IMR-90 (cell line): ENCODE results near the gene FAM162A. TPM values are rescaled to one million over a fixed set of nuclear protein-coding genes. Genes with fewer than 3 reads are reported as not detected.
A peak's percentile ranks its signal among the peaks of the same experiment; 100 is the strongest.

ENCODE experiments used
- ATAC-seq: fragments of 200-7000 bp; cut with Tn5 transposase; 2 replicates; pipeline ENCODE4 v1.9.1; 2020; ENCODE audit warnings: low read depth, mild to moderate bottlenecking, moderate library complexity
- BruUV-seq: library from RNA; stranded (reverse); fragments of 400-500 nt; replicated peaks from 2 replicates; lab custom pipeline; 2021; lab: Mats Ljungman, UMichigan
- CTCF ChIA-PET: fragments of 300-600 bp; formaldehyde crosslinking; extraction: SDS; loops from one replicate; lab custom pipeline; 2021; ENCODE audit warnings: antibody characterized with exemption; lab: Yijun Ruan, JAX
- POLR2A ChIA-PET: fragments of 300-600 bp; sonication (Branson Sonifier 250); formaldehyde crosslinking; loops from one replicate; lab custom pipeline; 2022; ENCODE audit warnings: antibody characterized with exemption; ENCODE audit not compliant: unreplicated experiment; lab: Charles Lee
- DNase-seq: peaks from one replicate; pipeline ENCODE4 v3.0.0; 2013
- H2AFZ ChIP-seq: replicated peaks from 2 replicates; pipeline ENCODE3; 2013; ENCODE audit warnings: low read length, mild to moderate bottlenecking; ENCODE audit not compliant: poor library complexity
- H2AK5ac ChIP-seq: 2 replicates; pipeline ENCODE4 v1.6.1; 2013; ENCODE audit warnings: low read depth, low read length, inconsistent platforms
- H2AK9ac ChIP-seq: replicated peaks from 2 replicates; pipeline ENCODE3; 2013; ENCODE audit warnings: mild to moderate bottlenecking, low read depth, low read length, moderate library complexity; ENCODE audit not compliant: poor library complexity
- H2BK120ac ChIP-seq: 2 replicates; pipeline ENCODE4 v1.6.1; 2013; ENCODE audit warnings: low read depth, low read length, inconsistent platforms
- H2BK15ac ChIP-seq: 3 replicates; pipeline ENCODE4 v1.6.1; 2013; ENCODE audit warnings: low read depth, low read length, inconsistent platforms
- H2BK20ac ChIP-seq: 2 replicates; pipeline ENCODE4 v1.6.1; 2013; ENCODE audit warnings: low read depth, mild to moderate bottlenecking, inconsistent platforms, low read length, moderate library complexity
- H2BK5ac ChIP-seq: 2 replicates; pipeline ENCODE4 v1.6.1; 2013; ENCODE audit warnings: mild to moderate bottlenecking, low read depth, low read length, inconsistent platforms; ENCODE audit not compliant: poor library complexity, severe bottlenecking
- H3K14ac ChIP-seq: replicated peaks from 2 replicates; pipeline ENCODE4 v1.6.1; 2013; ENCODE audit warnings: low read depth, low read length, inconsistent platforms
- H3K18ac ChIP-seq: 2 replicates; pipeline ENCODE4 v1.6.1; 2013; ENCODE audit warnings: low read depth, low read length, control low read depth
- H3K23ac ChIP-seq: 2 replicates; pipeline ENCODE4 v1.6.1; 2013; ENCODE audit warnings: low read depth, low read length, inconsistent platforms
- H3K27ac ChIP-seq: 2 replicates; pipeline ENCODE4 v1.5.1; 2013; ENCODE audit warnings: mild to moderate bottlenecking, control low read depth, low read length; ENCODE audit not compliant: insufficient read depth
- H3K27me3 ChIP-seq: 2 replicates; pipeline ENCODE4 v1.6.1; 2013; ENCODE audit warnings: low read length; ENCODE audit not compliant: control insufficient read depth, insufficient read depth
- H3K36me3 ChIP-seq: 2 replicates; pipeline ENCODE4 v1.6.1; 2013; ENCODE audit warnings: low read length, mixed read lengths; ENCODE audit not compliant: control insufficient read depth, insufficient read depth
- H3K4ac ChIP-seq: 2 replicates; pipeline ENCODE4 v1.6.1; 2013; ENCODE audit warnings: low read depth, low read length, inconsistent platforms
- H3K4me1 ChIP-seq: 2 replicates; pipeline ENCODE4 v1.6.1; 2013; ENCODE audit warnings: low read length, mixed read lengths; ENCODE audit not compliant: control insufficient read depth, insufficient read depth
- H3K4me2 ChIP-seq: 2 replicates; pipeline ENCODE4 v1.6.1; 2013; ENCODE audit warnings: low read depth, mild to moderate bottlenecking, control low read depth, low read length, moderate library complexity
- H3K4me3 ChIP-seq: 2 replicates; pipeline ENCODE4 v1.5.1; 2013; ENCODE audit warnings: low read depth, mild to moderate bottlenecking, control low read depth, low read length, moderate library complexity; ENCODE audit not compliant: insufficient read depth
- H3K56ac ChIP-seq: 2 replicates; pipeline ENCODE4 v1.6.1; 2013; ENCODE audit warnings: low read length, inconsistent platforms; ENCODE audit not compliant: insufficient read depth; ENCODE audit errors: extremely low read depth
- H3K79me1 ChIP-seq, 2 experiments: 2 replicates each; pipeline ENCODE4 v1.6.1; 2013; ENCODE audit warnings: low read length in 2 of 2, inconsistent platforms in 1 of 2, low read depth in 1 of 2
- H3K9ac ChIP-seq: 2 replicates; pipeline ENCODE4 v1.6.1; 2013; ENCODE audit warnings: low read depth, low read length, control low read depth
- H3K9me1 ChIP-seq: 2 replicates; pipeline ENCODE4 v1.6.1; 2013; ENCODE audit warnings: low read length, inconsistent platforms; ENCODE audit not compliant: insufficient read depth
- H3K9me3 ChIP-seq: 2 replicates; pipeline ENCODE4 v1.6.1; 2013; ENCODE audit warnings: low read length; ENCODE audit not compliant: control insufficient read depth, insufficient read depth
- H4K20me1 ChIP-seq: 2 replicates; pipeline ENCODE4 v1.6.1; 2013; ENCODE audit warnings: low read length, inconsistent platforms; ENCODE audit not compliant: insufficient read depth
- H4K5ac ChIP-seq: 2 replicates; pipeline ENCODE4 v1.6.1; 2013; ENCODE audit warnings: mild to moderate bottlenecking, low read depth, low read length, control low read depth
- H4K8ac ChIP-seq, 2 experiments: 2 replicates each; pipeline ENCODE4 v1.6.1; 2013; ENCODE audit warnings: low read depth in 2 of 2, low read length in 2 of 2, control low read depth in 1 of 2, inconsistent platforms in 1 of 2
- H4K91ac ChIP-seq: 2 replicates; pipeline ENCODE4 v1.6.1; 2013; ENCODE audit warnings: low read depth, low read length, inconsistent platforms; ENCODE audit not compliant: insufficient read depth
- FOS ChIP-seq: fragments of 150-350 bp; IDR thresholded peaks from 2 replicates; pipeline ENCODE4 v1.6.1; 2016; ENCODE audit warnings: low read depth, low read length
- SMC3 ChIP-seq: fragments of 150-350 bp; IDR thresholded peaks from 2 replicates; pipeline ENCODE4 v1.6.1; 2016; ENCODE audit warnings: low read depth, mild to moderate bottlenecking, antibody characterized with exemption, low read length, moderate library complexity
- WGBS, 2 experiments: methylation state at CpG; one replicate each; pipeline versions ENCODE4 v1.1.5 to v1.1.7; 2013; ENCODE audit warnings: missing lambda C conversion rate in 2 of 2; ENCODE audit not compliant: insufficient read length in 1 of 2; ENCODE audit errors: extremely low coverage in 2 of 2; 5-methylcytosine and 5-hydroxymethylcytosine counted together
- dilution Hi-C: fragments of 300-500 bp; cut with HindIII; formaldehyde crosslinking; loops from one replicate; pipeline ENCODE4 v1.14.3; 2018; ENCODE audit warnings: low sequenced_read_pairs; ENCODE audit not compliant: unreplicated experiment
- in situ Hi-C: fragments of 300-500 bp; cut with MboI; formaldehyde crosslinking; loops from 3 replicates; pipeline ENCODE4 v1.14.3; 2019; ENCODE audit warnings: low sequenced_read_pairs, inconsistent platforms, mixed read lengths
- intact Hi-C: fragments of 100-400 bp; cut with micrococcal nuclease; formaldehyde crosslinking; loops from 2 replicates; pipeline ENCODE4 v1.10.0; 2022
- polyA plus RNA-seq, 3 experiments: library from polyadenylated mRNA; depleted of rRNA; stranded (reverse); fragments of >200 nt; gene quantifications; 2 replicates each; pipeline ENCODE4 v1.2.3, GENCODE V29; 2012; ENCODE audit warnings: low replicate concordance in 1 of 3
- total RNA-seq: library from RNA; depleted of rRNA; stranded (reverse); fragments of >200 nt; gene quantifications from 2 replicates; pipeline ENCODE4 v1.2.3, GENCODE V29; 2012

FAM162A gene
- total and polyA plus RNA-seq, 2 of the 4 experiments (the other 2 are of a cell fraction): 33.9 to 66.8 TPM

DNA sequence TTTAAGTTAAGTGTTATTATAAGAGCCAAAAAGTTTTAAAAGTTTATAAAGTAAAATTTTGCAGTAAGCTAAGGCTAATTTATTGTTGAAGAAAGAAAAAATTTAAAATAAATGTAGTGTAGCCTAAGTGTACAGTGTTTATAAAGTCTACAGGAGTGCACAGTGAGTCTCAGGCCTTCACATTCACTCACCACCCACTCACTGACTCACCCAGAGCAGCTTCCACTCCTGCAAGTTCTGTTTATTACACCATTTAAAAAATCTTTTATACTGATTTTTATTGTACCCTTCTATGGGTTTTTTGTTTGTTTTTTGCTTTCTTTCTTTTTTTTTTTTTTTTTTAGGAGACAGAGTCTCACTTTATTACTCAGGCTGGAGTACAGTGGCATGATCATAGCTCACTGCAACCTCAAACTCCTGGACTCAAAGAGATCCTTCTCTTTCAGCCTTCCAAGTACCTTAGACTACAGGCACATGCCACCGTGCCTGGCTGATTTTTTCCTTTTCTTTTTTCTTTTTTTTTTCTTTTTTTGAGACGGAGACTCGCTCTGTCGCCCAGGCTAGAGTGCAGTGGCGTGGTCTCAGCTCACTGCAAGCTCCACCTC is 33.1 kb upstream of the FAM162A start:
- intact Hi-C loops: loop anchor here (2.0 to 10.0 kb wide), 2 partner anchors 94 to 546 kb away; no protein-coding TSS in a partner anchor
- Histone ChIP-seq H4K8ac (no peak overlapping the region), H3K4me2 (peak overlapping the region; percentile 56; the same call in 1 of the 2 replicates), H3K36me3 (no peaks in the 10 kb centered on the region), H2BK5ac (no peak overlapping the region), H4K91ac (no peak overlapping the region), H3K23ac (no peak overlapping the region), H2AFZ (no peak overlapping the region), H4K5ac (peak overlapping the region; percentile 60; the same call in 1 of the 2 replicates), H3K9me3 (no peaks in the 10 kb centered on the region), H2BK120ac (0 out of 2 replicates have a peak overlapping the region, but pooled peaks have one; percentile 48), H3K79me1 (no peaks in the 10 kb centered on the region), H3K9me1 (no peaks in the 10 kb centered on the region), H3K56ac (no peak overlapping the region), H4K20me1 (no peaks in the 10 kb centered on the region), H2AK5ac (no peak overlapping the region), H3K18ac (no peak overlapping the region; the same call in 1 of the 2 replicates), H2BK20ac (no peak overlapping the region), H2AK9ac (no peak overlapping the region), H3K4ac (no peak overlapping the region), H3K14ac (no peak overlapping the region), H3K9ac (no peak overlapping the region), H2BK15ac (no peak overlapping the region), H3K4me3 (no peak overlapping the region), H3K27ac (no peak overlapping the region), H3K27me3 (no peaks in the 10 kb centered on the region), H3K4me1 (peaks cover 3% of the 10 kb centered on the region)
- ATAC-seq (peak; percentile 98), DNase-seq (peak; percentile 87)
- TF ChIP-seq FOS (peak; percentile 52), SMC3 (no peak)
- dilution Hi-C loops: no loop called here
- ChIA-PET POLR2A (interaction anchor here (0.6 kb wide), 1 partner anchor 28 kb away, joined by 22 read pairs; no protein-coding TSS in a partner anchor), CTCF (interaction anchor here (0.6 to 0.7 kb wide), 2 partner anchors 13 to 343 kb away, joined by 6 to 7 read pairs; no protein-coding TSS in a partner anchor)
- in situ Hi-C loops: loop anchor here (10.0 kb wide), 1 partner anchor 246 kb away; no protein-coding TSS in a partner anchor
- WGBS, 2 experiments: no CpG with 5 or more reads among the region's 5 CpGs
- BruUV-seq: no TSS peak
